ENCODE data around the gene CA5A.

- TF ChIP-seq, protein P1, sequence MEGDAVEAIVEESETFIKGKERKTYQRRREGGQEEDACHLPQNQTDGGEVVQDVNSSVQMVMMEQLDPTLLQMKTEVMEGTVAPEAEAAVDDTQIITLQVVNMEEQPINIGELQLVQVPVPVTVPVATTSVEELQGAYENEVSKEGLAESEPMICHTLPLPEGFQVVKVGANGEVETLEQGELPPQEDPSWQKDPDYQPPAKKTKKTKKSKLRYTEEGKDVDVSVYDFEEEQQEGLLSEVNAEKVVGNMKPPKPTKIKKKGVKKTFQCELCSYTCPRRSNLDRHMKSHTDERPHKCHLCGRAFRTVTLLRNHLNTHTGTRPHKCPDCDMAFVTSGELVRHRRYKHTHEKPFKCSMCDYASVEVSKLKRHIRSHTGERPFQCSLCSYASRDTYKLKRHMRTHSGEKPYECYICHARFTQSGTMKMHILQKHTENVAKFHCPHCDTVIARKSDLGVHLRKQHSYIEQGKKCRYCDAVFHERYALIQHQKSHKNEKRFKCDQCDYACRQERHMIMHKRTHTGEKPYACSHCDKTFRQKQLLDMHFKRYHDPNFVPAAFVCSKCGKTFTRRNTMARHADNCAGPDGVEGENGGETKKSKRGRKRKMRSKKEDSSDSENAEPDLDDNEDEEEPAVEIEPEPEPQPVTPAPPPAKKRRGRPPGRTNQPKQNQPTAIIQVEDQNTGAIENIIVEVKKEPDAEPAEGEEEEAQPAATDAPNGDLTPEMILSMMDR (CRISPR knock-in tag; IDR thresholded peaks at IDR 0.05), result no peak
- TF ChIP-seq FOXC1 (CRISPR knock-in tag; IDR thresholded peaks at IDR 0.05; ENCODE audit: borderline replicate concordance) (no peak), PAF1 (CRISPR knock-in tag; IDR thresholded peaks at IDR 0.05) (no peak), GATAD2A (CRISPR knock-in tag; IDR thresholded peaks at IDR 0.05) (peak; percentile 55), SUZ12 (IDR thresholded peaks at IDR 0.05; ENCODE audit: low read depth, low read length) (no peak)
- TF ChIP-seq, protein P2, sequence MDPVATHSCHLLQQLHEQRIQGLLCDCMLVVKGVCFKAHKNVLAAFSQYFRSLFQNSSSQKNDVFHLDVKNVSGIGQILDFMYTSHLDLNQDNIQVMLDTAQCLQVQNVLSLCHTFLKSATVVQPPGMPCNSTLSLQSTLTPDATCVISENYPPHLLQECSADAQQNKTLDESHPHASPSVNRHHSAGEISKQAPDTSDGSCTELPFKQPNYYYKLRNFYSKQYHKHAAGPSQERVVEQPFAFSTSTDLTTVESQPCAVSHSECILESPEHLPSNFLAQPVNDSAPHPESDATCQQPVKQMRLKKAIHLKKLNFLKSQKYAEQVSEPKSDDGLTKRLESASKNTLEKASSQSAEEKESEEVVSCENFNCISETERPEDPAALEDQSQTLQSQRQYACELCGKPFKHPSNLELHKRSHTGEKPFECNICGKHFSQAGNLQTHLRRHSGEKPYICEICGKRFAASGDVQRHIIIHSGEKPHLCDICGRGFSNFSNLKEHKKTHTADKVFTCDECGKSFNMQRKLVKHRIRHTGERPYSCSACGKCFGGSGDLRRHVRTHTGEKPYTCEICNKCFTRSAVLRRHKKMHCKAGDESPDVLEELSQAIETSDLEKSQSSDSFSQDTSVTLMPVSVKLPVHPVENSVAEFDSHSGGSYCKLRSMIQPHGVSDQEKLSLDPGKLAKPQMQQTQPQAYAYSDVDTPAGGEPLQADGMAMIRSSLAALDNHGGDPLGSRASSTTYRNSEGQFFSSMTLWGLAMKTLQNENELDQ (CRISPR knock-in tag; IDR thresholded peaks at IDR 0.05; ENCODE audit: borderline replicate concordance), result no peak
These were observed 11.8 kb upstream of the CA5A start for GRCh38 chr16:87948119-87948545.
